HepG2 (cell line): ENCODE measurements around the gene SLC22A5. TPM values are rescaled to one million over a fixed set of nuclear protein-coding genes. Genes with fewer than 3 reads are reported as not detected.

ENCODE experiments used
- AKNA ChIP-seq: sonication (generic); formaldehyde crosslinking; IDR thresholded peaks from 2 replicates; pipeline ENCODE4 v1.4.0; 2020; ENCODE audit warnings: missing genetic modification reagents, borderline replicate concordance
- BHLHE40 ChIP-seq: IDR thresholded peaks from 2 replicates; pipeline ENCODE4 v1.6.1; 2011; ENCODE audit warnings: low read length, improper control_type of control experiment
- BRD4 ChIP-seq: sonication (generic); formaldehyde crosslinking; IDR thresholded peaks from 2 replicates; pipeline ENCODE4 v1.4.0; 2020; ENCODE audit warnings: missing genetic modification reagents
- CEBPG ChIP-seq: IDR thresholded peaks from 2 replicates; pipeline ENCODE4 v1.6.1; 2016
- DZIP1 ChIP-seq: sonication (generic); formaldehyde crosslinking; IDR thresholded peaks from 2 replicates; pipeline ENCODE4 v1.5.0; 2020; ENCODE audit warnings: mild to moderate bottlenecking, missing genetic modification reagents
- NR2F6 ChIP-seq, 2 experiments: IDR thresholded peaks; 2 replicates each; pipeline ENCODE4 v1.6.1; 2016; ENCODE audit warnings: antibody characterized with exemption in 1 of 2, mild to moderate bottlenecking in 1 of 2
- PHF8 ChIP-seq: sonication (generic); formaldehyde crosslinking; IDR thresholded peaks from 2 replicates; pipeline ENCODE4 v1.5.0; 2020; ENCODE audit warnings: missing genetic modification reagents
- RNF2 ChIP-seq: fragments of 450-650 bp; conservative IDR thresholded peaks from 2 replicates; pipeline ENCODE4 v1.6.1; 2016; ENCODE audit warnings: low read depth
- SRY ChIP-seq: sonication (generic); formaldehyde crosslinking; IDR thresholded peaks from 2 replicates; pipeline ENCODE4 v1.8.0; 2022; ENCODE audit warnings: mild to moderate bottlenecking, missing genetic modification reagents
- ZC3H4 ChIP-seq: sonication (generic); formaldehyde crosslinking; IDR thresholded peaks from 2 replicates; pipeline ENCODE4 v1.4.0; 2020; ENCODE audit warnings: missing genetic modification reagents, borderline replicate concordance
- ZFX ChIP-seq: sonication (generic); formaldehyde crosslinking; IDR thresholded peaks from 2 replicates; pipeline ENCODE4 v1.4.0; 2020; ENCODE audit warnings: mild to moderate bottlenecking, low read depth, missing genetic modification reagents, moderate library complexity
- polyA plus RNA-seq, 8 experiments: library from polyadenylated mRNA; depleted of rRNA in 3 of 8; stranded (reverse) in 7 of 8; unstranded in 1 of 8; fragments of >200 nt; fragmentation: Illumina TruSeq in 4 of 8; extraction: Trizol in 4 of 8; gene quantifications; 2 replicates each; pipeline versions ENCODE4 v1.2.1 to v1.2.3, GENCODE V29; 2011 to 2016; ENCODE audit warnings: low read depth in 4 of 8, missing spikeins in 1 of 8, mixed read lengths in 1 of 8; ENCODE audit not compliant: insufficient read depth in 1 of 8
- total RNA-seq, 5 experiments: library from RNA; depleted of rRNA; stranded (reverse); fragments of >200 nt; fragmentation: Illumina TruSeq; extraction: Trizol; gene quantifications; 2 replicates each; pipeline ENCODE4 v1.2.3, GENCODE V29; 2016; ENCODE audit warnings: low read depth in 1 of 5
- TF ChIP-seq, protein P1 (sequence below): sonication (generic); formaldehyde crosslinking; IDR thresholded peaks from 2 replicates; pipeline ENCODE4 v1.8.0; 2022; ENCODE audit warnings: missing genetic modification reagents, mild to moderate bottlenecking, moderate library complexity, borderline replicate concordance
- TF ChIP-seq, protein P2 (sequence below): sonication (generic); formaldehyde crosslinking; IDR thresholded peaks from 2 replicates; pipeline ENCODE4 v1.8.1; 2023; ENCODE audit warnings: mild to moderate bottlenecking, moderate library complexity, missing genetic modification reagents
- TF ChIP-seq, protein P3 (sequence below): sonication (generic); formaldehyde crosslinking; IDR thresholded peaks from 2 replicates; pipeline ENCODE4 v1.5.0; 2020; ENCODE audit warnings: missing genetic modification reagents
- TF ChIP-seq, protein P4 (sequence below): sonication (generic); formaldehyde crosslinking; IDR thresholded peaks from 2 replicates; pipeline ENCODE4 v1.4.0; 2020; ENCODE audit warnings: missing genetic modification reagents

The SLC22A5 gene
- total and polyA plus RNA-seq, 2 of the 13 experiments (the other 11 are each of a cell fraction or from before 2014, with no cell fraction given): 7.1 to 15.1 TPM

- TF ChIP-seq, protein P1, sequence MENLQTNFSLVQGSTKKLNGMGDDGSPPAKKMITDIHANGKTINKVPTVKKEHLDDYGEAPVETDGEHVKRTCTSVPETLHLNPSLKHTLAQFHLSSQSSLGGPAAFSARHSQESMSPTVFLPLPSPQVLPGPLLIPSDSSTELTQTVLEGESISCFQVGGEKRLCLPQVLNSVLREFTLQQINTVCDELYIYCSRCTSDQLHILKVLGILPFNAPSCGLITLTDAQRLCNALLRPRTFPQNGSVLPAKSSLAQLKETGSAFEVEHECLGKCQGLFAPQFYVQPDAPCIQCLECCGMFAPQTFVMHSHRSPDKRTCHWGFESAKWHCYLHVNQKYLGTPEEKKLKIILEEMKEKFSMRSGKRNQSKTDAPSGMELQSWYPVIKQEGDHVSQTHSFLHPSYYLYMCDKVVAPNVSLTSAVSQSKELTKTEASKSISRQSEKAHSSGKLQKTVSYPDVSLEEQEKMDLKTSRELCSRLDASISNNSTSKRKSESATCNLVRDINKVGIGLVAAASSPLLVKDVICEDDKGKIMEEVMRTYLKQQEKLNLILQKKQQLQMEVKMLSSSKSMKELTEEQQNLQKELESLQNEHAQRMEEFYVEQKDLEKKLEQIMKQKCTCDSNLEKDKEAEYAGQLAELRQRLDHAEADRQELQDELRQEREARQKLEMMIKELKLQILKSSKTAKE: no peak
- TF ChIP-seq, protein P2, sequence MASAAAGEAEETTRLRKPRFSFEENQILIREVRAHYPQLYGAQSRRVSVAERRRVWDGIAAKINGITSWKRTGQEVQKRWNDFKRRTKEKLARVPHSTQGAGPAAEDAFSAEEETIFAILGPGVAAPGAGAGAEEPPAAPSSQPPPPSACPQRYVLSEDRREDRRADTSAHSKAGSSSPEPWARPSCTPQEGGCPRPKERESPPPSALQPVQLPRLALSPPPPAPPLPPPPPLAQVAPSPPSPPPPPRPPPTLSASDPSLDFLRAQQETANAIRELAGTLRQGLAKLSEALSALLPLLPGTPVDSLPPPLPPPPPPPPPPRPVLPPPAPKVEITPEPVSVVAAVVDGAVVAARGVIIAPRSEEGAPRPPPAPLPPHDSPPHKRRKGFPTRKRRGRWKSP (CRISPR knock-in tag): peak; percentile 83
- TF ChIP-seq, protein P3, sequence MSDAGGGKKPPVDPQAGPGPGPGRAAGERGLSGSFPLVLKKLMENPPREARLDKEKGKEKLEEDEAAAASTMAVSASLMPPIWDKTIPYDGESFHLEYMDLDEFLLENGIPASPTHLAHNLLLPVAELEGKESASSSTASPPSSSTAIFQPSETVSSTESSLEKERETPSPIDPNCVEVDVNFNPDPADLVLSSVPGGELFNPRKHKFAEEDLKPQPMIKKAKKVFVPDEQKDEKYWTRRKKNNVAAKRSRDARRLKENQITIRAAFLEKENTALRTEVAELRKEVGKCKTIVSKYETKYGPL (CRISPR knock-in tag): 0 out of 2 replicates have a peak, but pooled peaks have one; percentile 32
- TF ChIP-seq AKNA (CRISPR knock-in tag) (no peak), BRD4 (CRISPR knock-in tag) (no peak), CEBPG (CRISPR knock-in tag) (no peak), NR2F6 (IDR thresholded peaks at IDR 0.05) (peak; percentile 73), NR2F6 (CRISPR knock-in tag; IDR thresholded peaks at IDR 0.05) (peak; percentile 88), DZIP1 (CRISPR knock-in tag) (0 out of 2 replicates have a peak, but pooled peaks have one; percentile 26), ZFX (peak; percentile 87), BHLHE40 (no peak), ZC3H4 (CRISPR knock-in tag) (no peak), SRY (CRISPR knock-in tag) (peak; percentile 67; the same call in 1 of the 2 replicates), RNF2 (peak; percentile 69; the same call in 1 of the 2 replicates), PHF8 (CRISPR knock-in tag) (peak; percentile 90)
- TF ChIP-seq, protein P4, sequence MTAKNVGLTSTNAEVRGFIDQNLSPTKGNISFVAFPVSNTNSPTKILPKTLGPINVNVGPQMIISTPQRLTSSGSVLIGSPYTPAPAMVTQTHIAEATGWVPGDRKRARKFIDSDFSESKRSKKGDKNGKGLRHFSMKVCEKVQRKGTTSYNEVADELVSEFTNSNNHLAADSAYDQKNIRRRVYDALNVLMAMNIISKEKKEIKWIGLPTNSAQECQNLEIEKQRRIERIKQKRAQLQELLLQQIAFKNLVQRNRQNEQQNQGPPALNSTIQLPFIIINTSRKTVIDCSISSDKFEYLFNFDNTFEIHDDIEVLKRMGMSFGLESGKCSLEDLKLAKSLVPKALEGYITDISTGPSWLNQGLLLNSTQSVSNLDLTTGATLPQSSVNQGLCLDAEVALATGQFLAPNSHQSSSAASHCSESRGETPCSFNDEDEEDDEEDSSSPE (CRISPR knock-in tag): peak; percentile 59
Observed at GRCh38 chr5:132410451-132411303, 41.2 kb downstream of the SLC22A5 start (continued).
